K562 (cell line): Measurements from ENCODE around the gene AKAP12. TPM values are rescaled to one million over a fixed set of nuclear protein-coding genes. Genes with fewer than 3 reads are reported as not detected.

Source experiments
- ATAC-seq: fragments of 200-7000 bp; cut with Tn5 transposase; 3 replicates; pipeline ENCODE4 v1.9.1; 2020; ENCODE audit warnings: moderate library complexity
- BruUV-seq: library from RNA; stranded (reverse); fragments of 400-500 nt; replicated peaks from 2 replicates; lab custom pipeline; 2021; lab: Mats Ljungman, UMichigan
- CTCF ChIA-PET: fragments of 300-600 bp; formaldehyde crosslinking; extraction: SDS; loops from one replicate; lab custom pipeline; 2021; ENCODE audit warnings: low intra/inter-chr PET ratio; lab: Yijun Ruan, JAX
- POLR2A ChIA-PET: fragments of 300-600, 350-650 bp; sonication (Branson Sonifier 250); formaldehyde crosslinking; extraction: SDS; loops from one replicate; lab custom pipeline; 2021; ENCODE audit warnings: antibody characterized with exemption, inconsistent platforms; lab: Yijun Ruan, JAX
- DNase-seq, 4 experiments: peaks; one replicate each; pipeline versions ENCODE4 v3.0.0 to v3.0.0-alpha.2; 2011 to 2018; ENCODE audit warnings: low spot score in 3 of 4, mixed read lengths in 3 of 4; ENCODE audit errors: extremely low read depth in 1 of 4
- FAIRE-seq: peaks from 2 replicates; lab custom pipeline; 2011; peaks lifted over from hg19 to GRCh38; lab: Jason Lieb, UNC
- H2AFZ ChIP-seq: 2 replicates; pipeline ENCODE4 v1.6.0; 2011; ENCODE audit warnings: low read depth, low read length, control low read depth, inconsistent platforms
- H3K27ac ChIP-seq: fragments of 200-600 bp; 3 replicates; pipeline ENCODE4 v1.8.0; 2011; ENCODE audit warnings: low read depth, mild to moderate bottlenecking, control low read depth, inconsistent platforms, low read length, moderate library complexity, mixed read lengths; ENCODE audit errors: extremely low read depth
- H3K27me3 ChIP-seq, 2 experiments: fragments of 300-600 bp in 1 of 2; 2 replicates in 1 of 2; 3 replicates in 1 of 2; pipeline versions ENCODE4 v1.6.0 to v1.8.0; 2011; ENCODE audit warnings: inconsistent platforms in 2 of 2, low read length in 2 of 2, mild to moderate bottlenecking in 1 of 2, mixed read lengths in 1 of 2, moderate library complexity in 1 of 2; ENCODE audit not compliant: control insufficient read depth in 2 of 2, insufficient read depth in 2 of 2
- H3K36me3 ChIP-seq: fragments of 300-600 bp; 3 replicates; pipeline ENCODE4 v1.8.0; 2011; ENCODE audit warnings: mild to moderate bottlenecking, low read length, inconsistent platforms; ENCODE audit not compliant: control insufficient read depth, insufficient read depth
- H3K4me1 ChIP-seq, 2 experiments: fragments of 200-600 bp in 1 of 2; replicated peaks in 1 of 2; 2 replicates in 1 of 2; 3 replicates in 1 of 2; pipeline versions ENCODE4 v1.5.1 to v1.8.0; 2011; ENCODE audit warnings: inconsistent platforms in 2 of 2, low read length in 2 of 2, mild to moderate bottlenecking in 1 of 2, mixed read lengths in 1 of 2, moderate library complexity in 1 of 2; ENCODE audit not compliant: control insufficient read depth in 2 of 2, insufficient read depth in 2 of 2
- H3K4me2 ChIP-seq: 2 replicates; pipeline ENCODE4 v1.6.1; 2011; ENCODE audit warnings: low read length, control low read depth, inconsistent platforms, mixed read lengths; ENCODE audit not compliant: insufficient read depth
- H3K4me3 ChIP-seq: fragments of 200-600 bp; sonication (generic), shearing (Covaris generic); 2 replicates; pipeline ENCODE4 v1.5.1; 2016; ENCODE audit warnings: control low read depth, inconsistent platforms
- H3K79me2 ChIP-seq: fragments of 200-600 bp; 3 replicates; pipeline ENCODE4 v1.8.0; 2011; ENCODE audit warnings: low read length, inconsistent platforms; ENCODE audit not compliant: control insufficient read depth, insufficient read depth
- H3K9ac ChIP-seq, 2 experiments: 2 replicates each; pipeline versions ENCODE4 v1.6.0 to v1.6.1; 2011; ENCODE audit warnings: low read depth in 2 of 2, low read length in 2 of 2, control low read depth in 1 of 2, inconsistent platforms in 1 of 2, mild to moderate bottlenecking in 1 of 2, mixed read lengths in 1 of 2; ENCODE audit not compliant: insufficient read depth in 1 of 2
- H3K9me1 ChIP-seq: one replicate; pipeline ENCODE4 v1.6.0; 2011; ENCODE audit warnings: inconsistent platforms, mild to moderate bottlenecking, low read length, moderate library complexity; ENCODE audit not compliant: control insufficient read depth, insufficient read depth
- H3K9me3 ChIP-seq: replicated peaks from 2 replicates; pipeline ENCODE4 v1.5.1; 2011; ENCODE audit warnings: low read depth, low read length, inconsistent platforms; ENCODE audit not compliant: control insufficient read depth, insufficient read depth
- H4K20me1 ChIP-seq: replicated peaks from 2 replicates; pipeline ENCODE4 v1.6.1; 2011; ENCODE audit warnings: low read length, inconsistent platforms, mixed read lengths; ENCODE audit not compliant: control insufficient read depth, insufficient read depth
- GTF2F1 ChIP-seq: IDR thresholded peaks from 2 replicates; pipeline ENCODE4 v1.6.1; 2011; ENCODE audit warnings: low read depth, low read length, improper control_type of control experiment
- IFI16 ChIP-seq: fragments of 250-450 bp; sonication (Bioruptor Pico); IDR thresholded peaks from 2 replicates; pipeline ENCODE4 v2.1.2; 2022; ENCODE audit warnings: mild to moderate bottlenecking, inconsistent platforms
- SMAD2 ChIP-seq: fragments of 150-350 bp; IDR thresholded peaks from 2 replicates; pipeline ENCODE4 v1.6.1; 2014; ENCODE audit warnings: low read depth, mild to moderate bottlenecking, low read length
- TOE1 ChIP-seq, 2 experiments: fragments of 450-650 bp in 1 of 2; sonication (generic) in 1 of 2; formaldehyde crosslinking in 1 of 2; IDR thresholded peaks; 2 replicates each; pipeline versions ENCODE4 v1.7.1 to v1.8.0; 2016 to 2022; ENCODE audit warnings: borderline replicate concordance in 2 of 2, mild to moderate bottlenecking in 2 of 2, antibody characterized with exemption in 1 of 2, inconsistent platforms in 1 of 2, low read depth in 1 of 2, missing genetic modification reagents in 1 of 2, moderate library complexity in 1 of 2
- U2AF1 ChIP-seq: fragments of 200-400 bp; formaldehyde crosslinking; optimal IDR thresholded peaks from 2 replicates; pipeline ENCODE3; 2017; ENCODE audit warnings: mild to moderate bottlenecking, low read depth, low read length, moderate library complexity
- ZNF347 ChIP-seq: fragments of 450-650 bp; formaldehyde crosslinking; IDR thresholded peaks from 2 replicates; pipeline ENCODE4 v1.4.0; 2020; ENCODE audit warnings: low read depth, mild to moderate bottlenecking, moderate library complexity
- ZNF561 ChIP-seq: fragments of 450-650 bp; formaldehyde crosslinking; conservative IDR thresholded peaks from 2 replicates; pipeline ENCODE4 v1.4.0; 2020; ENCODE audit warnings: mild to moderate bottlenecking, moderate library complexity
- WGBS: fragments of 100-300 bp; shearing (Covaris generic); methylation state at CpG from one replicate; pipeline ENCODE4 v1.1.6; 2016; ENCODE audit warnings: low coverage, mixed read lengths; ENCODE audit not compliant: insufficient coverage; ENCODE audit errors: missing lambda C conversion rate; 5-methylcytosine and 5-hydroxymethylcytosine counted together
- in situ Hi-C: fragments of 300-500 bp; cut with MboI; formaldehyde crosslinking; loops from 4 replicates; pipeline ENCODE4 v1.15.0; 2018; ENCODE audit warnings: inconsistent platforms, mixed read lengths
- intact Hi-C: fragments of 100-400 bp; cut with micrococcal nuclease; formaldehyde crosslinking; loops from 2 replicates; pipeline ENCODE4 v1.14.2; 2022
- polyA plus RNA-seq, 8 experiments: library from polyadenylated mRNA; depleted of rRNA in 4 of 8; stranded (reverse) in 5 of 8; unstranded in 3 of 8; fragments of >200 nt; fragmentation: Nextera tagmentation in 2 of 8; fragmentation: Illumina TruSeq in 1 of 8; extraction: Ambion mirVana in 2 of 8; extraction: Trizol in 1 of 8; gene quantifications; 2 replicates each; pipeline versions ENCODE4 v1.2.1 to v1.2.3, GENCODE V29; 2011 to 2014; ENCODE audit warnings: inconsistent platforms in 1 of 8, missing spikeins in 1 of 8
- total RNA-seq, 7 experiments: library from RNA; depleted of rRNA in 6 of 7; stranded (reverse); fragments of >200 nt in 6 of 7; fragmentation: Illumina TruSeq in 2 of 7; extraction: Trizol in 2 of 7; gene quantifications; 2 replicates each; pipeline versions ENCODE4 v1.2.1 to v1.2.3, GENCODE V29; 2011 to 2021; ENCODE audit warnings: low replicate concordance in 1 of 7
- TF ChIP-seq, protein P1 (sequence below): fragments of 250-450 bp; sonication (Bioruptor Pico); IDR thresholded peaks from 2 replicates; pipeline ENCODE4 v1.9.0; 2021; ENCODE audit warnings: mild to moderate bottlenecking, inconsistent platforms
- TF ChIP-seq, protein P2 (sequence below): IDR thresholded peaks from 2 replicates; pipeline ENCODE4 v1.6.1; 2016; ENCODE audit warnings: missing genetic modification characterization, missing compliant biosample characterization
- TF ChIP-seq, protein P3 (sequence below): fragments of 250-450 bp; sonication (Bioruptor Pico); IDR thresholded peaks from 2 replicates; pipeline ENCODE4 v1.5.1; 2021; ENCODE audit warnings: mild to moderate bottlenecking

Gene AKAP12
- total and polyA plus RNA-seq, 9 of the 15 experiments (the other 6 are each of a cell fraction or from before 2014, with no cell fraction given): 0.08 to 2.0 (median 0.62) TPM

DNA sequence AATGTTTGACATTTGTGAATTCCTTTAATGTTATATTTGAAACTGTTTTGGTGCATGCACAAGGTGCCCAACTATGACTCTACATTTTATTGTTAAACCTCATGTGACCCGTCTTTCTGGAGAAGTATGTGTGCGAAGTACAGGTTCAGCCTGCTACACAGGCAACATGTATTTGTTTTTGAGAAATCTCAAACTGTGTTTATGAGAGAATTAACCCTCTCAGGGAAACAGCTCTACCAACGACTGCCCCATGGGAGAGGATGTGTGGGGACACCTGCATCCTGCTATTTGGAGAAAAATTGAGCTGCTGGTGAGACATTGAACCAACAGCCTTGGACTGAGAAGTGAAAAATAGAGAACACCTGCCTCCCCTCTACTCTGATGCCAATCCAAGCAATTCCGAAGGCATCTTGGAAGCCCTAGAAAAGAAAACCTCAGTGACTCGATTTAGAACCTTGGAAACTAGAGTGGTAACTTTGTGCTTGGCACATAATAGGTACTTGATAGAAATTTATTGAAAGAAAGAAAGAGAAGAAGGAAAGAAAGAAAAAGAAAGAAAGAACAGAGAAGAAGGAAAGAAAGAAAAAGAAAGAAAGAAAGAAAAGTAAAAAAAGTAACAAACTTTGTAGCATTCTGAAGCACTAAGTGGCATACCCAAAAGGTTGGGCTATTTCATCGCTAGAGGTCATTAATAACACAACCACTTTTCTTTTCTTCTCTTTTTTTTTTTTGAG, 2.9 kb upstream of the AKAP12 start:
- Histone ChIP-seq H3K79me2 (no peaks in the 10 kb centered on the region), H4K20me1 (no peaks in the 10 kb centered on the region), H3K27me3 (peaks cover 16 to 24% of the 10 kb centered on the region in 2 experiments), H3K9me3 (no peaks in the 10 kb centered on the region), H3K4me3 (no peak overlapping the region), H3K4me2 (no peak overlapping the region), H3K36me3 (no peaks in the 10 kb centered on the region), H3K9ac (no peak overlapping the region), H3K9me1 (no peaks in the 10 kb centered on the region), H3K4me1 (peaks cover 5 to 25% of the 10 kb centered on the region in 2 experiments; a peak in 4 of 5 replicates), H2AFZ (no peak overlapping the region), H3K27ac (no peak overlapping the region)
- ChIA-PET POLR2A (no interaction called here), CTCF (no interaction called here)
- DNase-seq (no peak), ATAC-seq (no peak), FAIRE-seq (no peak)
- WGBS: 28% methylated on average over 6 of the region's 6 CpGs
- TF ChIP-seq GTF2F1 (no peak), IFI16 (CRISPR knock-in tag) (no peak), U2AF1 (peak; percentile 41), SMAD2 (no peak), ZNF347 (no peak), ZNF561 (CRISPR knock-in tag) (no peak), TOE1 (IDR thresholded peaks at IDR 0.05; ENCODE audit: borderline replicate concordance) (no peak), TOE1 (CRISPR knock-in tag; IDR thresholded peaks at IDR 0.05; ENCODE audit: borderline replicate concordance, low read depth) (no peak)
- TF ChIP-seq, protein P1, sequence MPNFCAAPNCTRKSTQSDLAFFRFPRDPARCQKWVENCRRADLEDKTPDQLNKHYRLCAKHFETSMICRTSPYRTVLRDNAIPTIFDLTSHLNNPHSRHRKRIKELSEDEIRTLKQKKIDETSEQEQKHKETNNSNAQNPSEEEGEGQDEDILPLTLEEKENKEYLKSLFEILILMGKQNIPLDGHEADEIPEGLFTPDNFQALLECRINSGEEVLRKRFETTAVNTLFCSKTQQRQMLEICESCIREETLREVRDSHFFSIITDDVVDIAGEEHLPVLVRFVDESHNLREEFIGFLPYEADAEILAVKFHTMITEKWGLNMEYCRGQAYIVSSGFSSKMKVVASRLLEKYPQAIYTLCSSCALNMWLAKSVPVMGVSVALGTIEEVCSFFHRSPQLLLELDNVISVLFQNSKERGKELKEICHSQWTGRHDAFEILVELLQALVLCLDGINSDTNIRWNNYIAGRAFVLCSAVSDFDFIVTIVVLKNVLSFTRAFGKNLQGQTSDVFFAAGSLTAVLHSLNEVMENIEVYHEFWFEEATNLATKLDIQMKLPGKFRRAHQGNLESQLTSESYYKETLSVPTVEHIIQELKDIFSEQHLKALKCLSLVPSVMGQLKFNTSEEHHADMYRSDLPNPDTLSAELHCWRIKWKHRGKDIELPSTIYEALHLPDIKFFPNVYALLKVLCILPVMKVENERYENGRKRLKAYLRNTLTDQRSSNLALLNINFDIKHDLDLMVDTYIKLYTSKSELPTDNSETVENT (CRISPR knock-in tag): no peak
- TF ChIP-seq, protein P2, sequence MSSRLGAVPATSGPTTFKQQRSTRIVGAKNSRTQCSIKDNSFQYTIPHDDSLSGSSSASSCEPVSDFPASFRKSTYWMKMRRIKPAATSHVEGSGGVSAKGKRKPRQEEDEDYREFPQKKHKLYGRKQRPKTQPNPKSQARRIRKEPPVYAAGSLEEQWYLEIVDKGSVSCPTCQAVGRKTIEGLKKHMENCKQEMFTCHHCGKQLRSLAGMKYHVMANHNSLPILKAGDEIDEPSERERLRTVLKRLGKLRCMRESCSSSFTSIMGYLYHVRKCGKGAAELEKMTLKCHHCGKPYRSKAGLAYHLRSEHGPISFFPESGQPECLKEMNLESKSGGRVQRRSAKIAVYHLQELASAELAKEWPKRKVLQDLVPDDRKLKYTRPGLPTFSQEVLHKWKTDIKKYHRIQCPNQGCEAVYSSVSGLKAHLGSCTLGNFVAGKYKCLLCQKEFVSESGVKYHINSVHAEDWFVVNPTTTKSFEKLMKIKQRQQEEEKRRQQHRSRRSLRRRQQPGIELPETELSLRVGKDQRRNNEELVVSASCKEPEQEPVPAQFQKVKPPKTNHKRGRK: peak; percentile 79
- TF ChIP-seq, protein P3, sequence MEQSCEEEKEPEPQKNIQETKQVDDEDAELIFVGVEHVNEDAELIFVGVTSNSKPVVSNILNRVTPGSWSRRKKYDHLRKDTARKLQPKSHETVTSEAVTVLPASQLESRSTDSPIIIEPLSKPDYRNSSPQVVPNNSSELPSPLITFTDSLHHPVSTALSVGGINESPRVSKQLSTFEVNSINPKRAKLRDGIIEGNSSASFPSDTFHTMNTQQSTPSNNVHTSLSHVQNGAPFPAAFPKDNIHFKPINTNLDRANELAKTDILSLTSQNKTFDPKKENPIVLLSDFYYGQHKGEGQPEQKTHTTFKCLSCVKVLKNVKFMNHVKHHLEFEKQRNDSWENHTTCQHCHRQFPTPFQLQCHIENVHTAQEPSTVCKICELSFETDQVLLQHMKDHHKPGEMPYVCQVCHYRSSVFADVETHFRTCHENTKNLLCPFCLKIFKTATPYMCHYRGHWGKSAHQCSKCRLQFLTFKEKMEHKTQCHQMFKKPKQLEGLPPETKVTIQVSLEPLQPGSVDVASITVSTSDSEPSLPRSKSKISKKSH (CRISPR knock-in tag): no peak
- BruUV-seq: no TSS peak
- intact Hi-C loops (no loop called here), in situ Hi-C loops (no loop called here)
